GM23248 (cell line): Measurements from ENCODE around the gene CLEC18B. TPM values are rescaled to one million over a fixed set of nuclear protein-coding genes. Genes with fewer than 3 reads are reported as not detected.
"Not testable (repeated sequence)": the region's sequence is repeated elsewhere in the genome, so short reads cannot be mapped to it uniquely, and the experiment has no call there.

Experiments used
- DNase-seq: peaks from one replicate; pipeline ENCODE4 v3.0.0-alpha.2; 2015
- H2AFZ ChIP-seq: fragments of 200-600 bp; sonication (generic); 2 replicates; pipeline ENCODE4 v1.6.1; 2016; ENCODE audit warnings: antibody characterized with exemption
- H3F3A ChIP-seq: fragments of 200-600 bp; sonication (generic); 2 replicates; pipeline ENCODE4 v1.6.1; 2016; ENCODE audit warnings: mild to moderate bottlenecking, antibody characterized with exemption, mixed run types; ENCODE audit not compliant: insufficient read depth
- H3K27ac ChIP-seq: fragments of 200-600 bp; sonication (generic); 2 replicates; pipeline ENCODE4 v1.5.1; 2016; ENCODE audit warnings: mild to moderate bottlenecking
- H3K27me3 ChIP-seq: fragments of 200-600 bp; sonication (generic); replicated peaks from 2 replicates; pipeline ENCODE4 v1.6.1; 2016; ENCODE audit warnings: mild to moderate bottlenecking; ENCODE audit not compliant: insufficient read depth
- H3K36me3 ChIP-seq: fragments of 200-600 bp; sonication (generic); 2 replicates; pipeline ENCODE4 v1.6.1; 2016; ENCODE audit warnings: low read depth, mild to moderate bottlenecking
- H3K4me1 ChIP-seq: fragments of 200-600 bp; sonication (generic); 2 replicates; pipeline ENCODE4 v1.6.1; 2016; ENCODE audit warnings: mild to moderate bottlenecking; ENCODE audit not compliant: insufficient read depth
- H3K4me2 ChIP-seq: fragments of 200-600 bp; sonication (generic); one replicate; pipeline ENCODE4 v1.6.1; 2016; ENCODE audit warnings: mild to moderate bottlenecking; ENCODE audit not compliant: unreplicated experiment
- H3K4me3 ChIP-seq: fragments of 200-600 bp; sonication (generic); 2 replicates; pipeline ENCODE4 v1.5.1; 2016; ENCODE audit warnings: mild to moderate bottlenecking
- H3K79me2 ChIP-seq: fragments of 200-600 bp; sonication (generic); 2 replicates; pipeline ENCODE4 v1.6.1; 2016; ENCODE audit warnings: mild to moderate bottlenecking; ENCODE audit not compliant: insufficient read depth
- H3K9ac ChIP-seq: fragments of 200-600 bp; sonication (generic); 2 replicates; pipeline ENCODE4 v1.6.1; 2016; ENCODE audit warnings: mild to moderate bottlenecking
- H3K9me2 ChIP-seq: fragments of 200-600 bp; sonication (generic); 2 replicates; pipeline ENCODE4 v1.6.1; 2016; ENCODE audit warnings: mixed run types, mild to moderate bottlenecking, moderate library complexity; ENCODE audit not compliant: insufficient read depth
- H3K9me3 ChIP-seq: fragments of 200-600 bp; sonication (generic); one replicate; pipeline ENCODE4 v1.6.1; 2017; ENCODE audit warnings: low read depth
- H4K20me1 ChIP-seq: fragments of 200-600 bp; sonication (generic); 2 replicates; pipeline ENCODE4 v1.6.0; 2016; ENCODE audit not compliant: insufficient read depth
- WGBS, 2 experiments: methylation state at CpG; one replicate each; pipeline ENCODE4 v1.1.6; 2015 to 2017; ENCODE audit warnings: low lambda C conversion rate in 2 of 2, low coverage in 1 of 2; ENCODE audit errors: missing lambda C conversion rate in 2 of 2; 5-methylcytosine and 5-hydroxymethylcytosine counted together
- in situ Hi-C: fragments of 300-500 bp; cut with MboI; formaldehyde crosslinking; loops from 2 replicates; pipeline ENCODE4 v1.15.0; 2020
- polyA plus RNA-seq: library from polyadenylated mRNA; unstranded; fragments of >200 nt; fragmentation: Nextera tagmentation; extraction: Ambion mirVana; gene quantifications from 2 replicates; pipeline ENCODE4 v1.2.1, GENCODE V29; 2016
- total RNA-seq: library from RNA; depleted of rRNA; stranded (reverse); fragments of >200 nt; shearing (Covaris generic); gene quantifications from 2 replicates; pipeline ENCODE4 v1.2.3, GENCODE V29; 2014

The CLEC18B gene
- total and polyA plus RNA-seq, 2 experiments from 2014 or later = 0.22 TPM; not detected in 1

DNA sequence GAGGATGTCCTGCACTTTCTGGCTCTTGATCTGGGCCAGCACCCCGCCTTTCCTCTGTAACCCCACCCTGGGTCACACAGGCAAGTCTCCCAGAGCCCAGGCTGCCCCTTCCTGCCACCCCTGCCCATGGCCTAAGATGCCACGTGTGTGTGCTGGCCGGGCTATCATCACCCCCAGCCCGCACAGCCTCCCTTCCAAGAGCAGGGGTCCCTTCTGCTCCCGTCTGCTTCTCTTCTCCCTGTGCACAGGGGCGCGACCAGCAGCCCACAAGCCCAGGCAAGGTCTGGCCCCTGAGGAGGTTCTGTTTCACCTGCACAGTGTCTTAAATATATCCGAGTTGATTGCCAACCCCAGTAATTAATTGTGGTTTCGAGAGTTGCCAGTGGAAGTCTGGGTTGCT, 10.3 kb downstream of the CLEC18B start:
- WGBS, 2 experiments = 64 to 78% methylated on average over 9 of the region's 9 CpGs
- H3K9ac ChIP-seq, H3F3A ChIP-seq, H4K20me1 ChIP-seq, H3K4me3 ChIP-seq, H2AFZ ChIP-seq, in situ Hi-C loops, H3K79me2 ChIP-seq, H3K9me2 ChIP-seq, DNase-seq, H3K27me3 ChIP-seq, H3K36me3 ChIP-seq, H3K4me2 ChIP-seq, H3K27ac ChIP-seq, H3K9me3 ChIP-seq, H3K4me1 ChIP-seq: not testable (repeated sequence)

DNA sequence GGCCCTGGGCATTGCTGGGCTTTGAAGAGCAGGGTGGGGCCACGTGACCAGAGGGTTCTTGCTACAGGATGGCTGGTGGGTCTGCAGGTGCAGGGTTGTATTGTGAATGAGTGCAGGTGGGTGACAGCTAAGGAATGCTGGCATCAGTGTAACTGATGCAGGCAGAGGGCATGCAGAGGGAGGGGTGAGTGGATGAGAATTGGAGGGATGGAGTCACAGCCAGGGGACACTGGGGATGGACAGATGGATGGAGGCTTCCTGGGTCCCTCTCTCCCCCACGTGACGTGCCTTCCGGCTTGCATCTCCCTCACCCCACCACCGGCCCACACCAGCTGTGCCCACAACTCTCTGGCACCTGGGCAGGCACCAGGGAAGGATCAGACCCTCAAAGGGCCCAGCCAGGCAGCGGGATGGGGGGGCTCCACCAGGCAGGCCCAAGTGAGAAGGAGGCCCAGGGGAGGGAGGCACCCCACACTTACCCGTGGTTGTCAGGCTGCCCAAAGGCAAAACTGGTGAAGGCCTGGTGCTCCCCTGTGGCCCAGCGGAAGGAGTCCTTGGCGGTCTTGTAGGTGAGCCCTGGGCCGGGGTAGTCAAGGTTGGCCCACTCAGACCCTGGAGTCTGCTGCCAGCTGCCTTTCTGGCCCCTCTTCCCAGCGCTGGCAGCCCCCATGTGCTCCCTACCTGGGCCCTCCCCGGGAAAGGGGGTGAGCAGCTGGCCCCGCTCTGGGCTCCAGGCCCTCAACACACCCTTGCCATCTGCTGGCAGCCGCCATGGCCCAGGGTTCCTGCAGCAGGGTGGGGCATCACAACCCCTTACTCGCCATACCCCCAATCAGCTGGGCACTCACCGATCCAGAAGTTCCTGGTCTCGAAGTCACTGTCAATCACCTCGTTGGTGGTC, 11.0 kb downstream of the CLEC18B start:
- H3K9me3 ChIP-seq, in situ Hi-C loops: not testable (repeated sequence)
- 54 to 69% methylated on average over 8 to 9 of the region's 18 CpGs for WGBS, 2 experiments

DNA sequence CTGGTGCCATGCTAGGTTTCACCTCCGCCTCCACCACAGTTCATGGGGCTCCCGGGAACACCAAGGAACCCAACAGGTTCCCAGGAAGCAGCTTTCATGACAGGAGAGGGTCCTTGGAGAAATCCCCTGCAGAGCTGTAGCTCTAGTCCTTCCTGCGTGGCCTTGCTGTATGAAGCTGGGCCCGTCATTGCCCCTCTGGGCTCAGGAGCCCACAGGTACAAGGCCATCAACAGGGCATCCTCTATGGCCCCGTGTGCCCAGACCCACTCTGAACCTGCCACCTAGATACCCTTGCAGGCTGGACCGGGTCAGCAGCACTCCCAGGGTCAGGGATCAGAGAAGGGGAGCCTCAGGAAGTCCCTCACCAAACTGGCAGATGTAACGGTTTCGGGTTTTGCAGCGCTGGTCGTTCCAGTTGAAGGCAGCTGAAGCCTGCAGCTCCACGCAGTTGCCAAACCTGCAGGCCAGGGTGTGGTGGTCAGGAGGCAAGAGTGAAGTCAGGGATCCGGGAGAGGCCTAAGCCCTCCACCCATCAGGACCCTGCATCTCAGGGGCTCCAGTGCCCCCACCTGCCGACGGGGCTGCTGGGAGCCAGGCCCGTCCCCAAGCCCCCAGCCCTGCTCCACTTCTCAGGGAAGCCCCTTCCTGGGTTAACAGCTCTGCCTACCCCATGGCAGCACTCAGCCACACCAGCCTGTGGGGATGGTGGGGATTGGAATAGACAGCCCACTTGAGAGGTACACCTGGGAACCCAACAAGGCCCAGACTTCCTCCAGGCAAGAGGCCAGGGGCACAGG, 11.9 kb downstream of the CLEC18B start:
- in situ Hi-C loops, H4K20me1 ChIP-seq, H3K4me3 ChIP-seq, H3K4me2 ChIP-seq, H3K27ac ChIP-seq, H3K36me3 ChIP-seq, H2AFZ ChIP-seq, H3K27me3 ChIP-seq, DNase-seq, H3K9ac ChIP-seq, H3K79me2 ChIP-seq, H3K4me1 ChIP-seq, H3K9me3 ChIP-seq, H3F3A ChIP-seq, H3K9me2 ChIP-seq: not testable (repeated sequence)
- WGBS, 2 experiments = 79 to 90% methylated on average over 7 to 11 of the region's 15 CpGs

More for the DNA sequence above, 11.0 kb downstream of the CLEC18B start:
- not testable (repeated sequence) for H3K79me2 ChIP-seq, H3K9ac ChIP-seq, H3K36me3 ChIP-seq, H3K4me3 ChIP-seq, H3F3A ChIP-seq, H3K4me1 ChIP-seq, DNase-seq, H3K27me3 ChIP-seq, H4K20me1 ChIP-seq, H3K4me2 ChIP-seq, H3K9me2 ChIP-seq, H3K27ac ChIP-seq, H2AFZ ChIP-seq

DNA sequence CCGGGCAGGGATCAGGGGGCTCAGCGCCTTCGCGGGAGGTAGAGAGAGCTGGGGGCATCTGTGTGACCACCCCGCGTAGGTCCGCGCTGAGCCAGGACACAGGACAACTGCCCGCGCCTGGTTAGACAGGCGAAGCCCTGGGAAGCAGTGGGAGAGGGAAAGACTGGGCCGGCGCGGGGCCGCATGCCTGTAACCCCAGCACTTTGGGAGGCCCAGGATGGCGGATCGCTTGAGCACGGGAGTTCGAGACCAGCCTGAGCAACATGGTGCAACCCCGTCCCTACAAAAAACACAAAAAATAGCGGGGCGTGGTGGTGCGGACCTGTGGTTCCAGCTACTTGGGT, 13.9 kb downstream of the CLEC18B start:
- Histone ChIP-seq H3K4me3 (peak overlapping the region; percentile 64), H3K9ac (peak overlapping the region; percentile 77), H2AFZ (peak overlapping the region; percentile 71)
- H3K9me3 ChIP-seq, H3K27ac ChIP-seq, H4K20me1 ChIP-seq, H3K9me2 ChIP-seq, H3K4me1 ChIP-seq, H3K4me2 ChIP-seq, H3F3A ChIP-seq, H3K36me3 ChIP-seq, H3K27me3 ChIP-seq, H3K79me2 ChIP-seq, in situ Hi-C loops: not testable (repeated sequence)
- peak; percentile 33 for DNase-seq
- WGBS, 2 experiments = 20 to 30% methylated on average over 13 to 16 of the region's 23 CpGs

DNA sequence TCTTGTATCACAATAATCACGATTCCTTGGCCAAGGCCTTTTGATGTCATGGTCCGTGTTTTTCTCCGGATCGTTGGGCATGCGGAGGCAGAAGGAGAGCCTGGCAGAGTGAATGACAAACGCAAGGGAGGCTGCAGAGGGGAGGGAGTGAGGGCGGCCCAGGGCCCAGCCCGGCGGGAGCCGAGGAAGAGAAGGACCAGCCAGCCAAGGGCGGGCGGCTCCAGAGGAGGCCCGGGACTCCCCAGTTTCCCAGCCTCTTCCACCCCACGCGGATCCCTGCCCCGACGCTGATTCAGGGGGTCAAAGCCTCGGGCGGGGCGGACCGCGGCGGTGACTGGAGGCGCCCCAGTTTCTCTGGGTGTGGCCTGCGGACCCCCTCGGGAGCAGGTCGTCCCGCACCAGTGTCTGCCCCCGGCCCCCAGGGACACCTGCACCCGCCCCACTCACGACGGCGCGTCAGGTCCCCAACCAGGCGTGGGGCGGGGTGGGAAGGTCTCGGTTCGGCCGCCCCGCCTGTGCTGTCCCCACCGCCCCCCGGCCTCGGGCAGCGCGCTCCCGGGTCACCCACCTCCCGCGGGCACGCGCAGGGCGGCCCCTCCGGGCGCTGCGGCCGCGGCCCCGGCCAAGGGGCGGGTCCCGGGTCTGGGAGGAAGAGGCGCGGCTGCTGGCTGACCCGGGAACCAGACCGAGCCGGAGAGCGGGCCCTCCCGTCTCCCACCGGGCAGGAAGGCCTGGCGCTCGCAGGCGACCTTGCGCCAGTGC, 14.5 kb downstream of the CLEC18B start:
- H3K9me2 ChIP-seq, in situ Hi-C loops, DNase-seq, H3K27me3 ChIP-seq, H3K27ac ChIP-seq, H3K36me3 ChIP-seq, H4K20me1 ChIP-seq, H3K4me1 ChIP-seq, H3K9me3 ChIP-seq, H3K79me2 ChIP-seq, H3K4me2 ChIP-seq, H3F3A ChIP-seq: not testable (repeated sequence)
- WGBS, 2 experiments = 2% methylated on average over 8 of the region's 71 CpGs; no CpG with 5 or more reads in 1 of the 2 experiments
- H3K4me3 ChIP-seq = peak overlapping the region; percentile 64
- H3K9ac ChIP-seq = peak overlapping the region; percentile 77
- peak overlapping the region; percentile 71 for H2AFZ ChIP-seq

DNA sequence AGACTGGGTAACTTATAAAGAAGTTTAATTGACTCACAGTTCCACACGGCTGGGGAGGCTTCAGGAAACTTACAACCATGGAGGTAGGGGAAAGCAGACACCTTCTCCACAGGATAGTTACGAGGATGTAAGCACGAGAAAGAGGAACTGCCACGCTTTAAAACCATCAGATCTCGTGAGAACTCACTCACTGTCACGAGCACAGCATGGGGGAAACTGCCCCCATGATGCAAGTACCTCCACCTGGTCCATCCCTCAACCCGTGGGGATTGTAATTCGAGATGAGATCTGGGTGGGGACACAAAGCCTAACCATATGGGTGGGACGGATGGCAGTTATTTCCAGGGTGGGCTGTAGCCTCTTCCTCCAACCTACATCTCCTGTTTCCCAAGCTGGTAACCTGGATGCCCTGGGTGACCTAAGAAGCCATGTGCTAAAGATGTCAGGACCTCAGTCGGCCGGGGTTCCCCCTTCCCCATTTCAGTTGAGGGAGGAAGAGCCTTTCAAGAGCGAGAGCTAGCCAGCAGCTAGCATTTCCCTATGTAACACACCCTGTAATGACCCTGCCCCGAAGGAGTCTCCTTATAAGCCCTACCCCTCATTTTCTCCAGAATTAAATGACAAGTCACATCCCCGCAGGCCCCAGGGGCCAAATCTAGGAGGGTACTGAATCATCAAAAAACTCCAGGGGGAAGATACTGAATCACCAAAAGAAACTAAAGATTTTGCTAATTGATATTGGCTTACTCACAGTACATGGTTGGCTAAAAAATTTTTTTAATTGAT, 16.9 kb downstream of the CLEC18B start:
- H3K27me3 ChIP-seq, DNase-seq, H3F3A ChIP-seq, H3K4me1 ChIP-seq, H3K9me3 ChIP-seq, H3K9me2 ChIP-seq, H3K79me2 ChIP-seq, H3K27ac ChIP-seq, H3K4me3 ChIP-seq, H3K36me3 ChIP-seq, H2AFZ ChIP-seq, H4K20me1 ChIP-seq, H3K9ac ChIP-seq, in situ Hi-C loops, H3K4me2 ChIP-seq: not testable (repeated sequence)
- 57 to 65% methylated on average over 8 to 9 of the region's 14 CpGs for WGBS, 2 experiments
